ENCODE results near the gene ADO. TPM values are rescaled to one million over a fixed set of nuclear protein-coding genes. Genes with fewer than 3 reads are reported as not detected.

ADO gene
- total and polyA plus RNA-seq, 9 of the 15 experiments (the other 6 are each of a cell fraction or from before 2014, with no cell fraction given) = 3.0 to 20.0 (median 16.1) TPM

- WGBS (ENCODE audit: insufficient coverage, low coverage, missing lambda C conversion rate) = under 1% methylated on average over 7 of the region's 7 CpGs
- H4K20me1 ChIP-seq (replicated peaks; ENCODE audit: control insufficient read depth, insufficient read depth, low read length) = no peaks in the 10 kb centered on the region
- FAIRE-seq = no peak
- no peak for DNase-seq (ENCODE audit: extremely low read depth in 1 of 4, low spot score in 3 of 4)
- peak overlapping the region; percentile 35; the same call in 1 of the 2 replicates for H2AFZ ChIP-seq (ENCODE audit: low read depth, low read length)
- intact Hi-C loops (cut with micrococcal nuclease) = no loop called here
- H3K79me2 ChIP-seq (ENCODE audit: control insufficient read depth, insufficient read depth, low read length) = no peaks in the 10 kb centered on the region
- no peak overlapping the region for H3K9ac ChIP-seq (ENCODE audit: insufficient read depth in 1 of 2, low read depth in 2 of 2, low read length in 2 of 2)
- H3K27ac ChIP-seq (ENCODE audit: extremely low read depth, low read depth, low read length) = no peak overlapping the region
- no peak for TF ChIP-seq CXXC5 (CRISPR knock-in tag; IDR thresholded peaks at IDR 0.05)
- no peak for TF ChIP-seq RFX5 (IDR thresholded peaks at IDR 0.05; ENCODE audit: low read depth, low read length)
- no peak for TF ChIP-seq TBL1XR1 (IDR thresholded peaks at IDR 0.05; ENCODE audit: low read length in 2 of 2)
- no peak for TF ChIP-seq PML (IDR thresholded peaks at IDR 0.05; ENCODE audit: low read length)
- no peak for TF ChIP-seq SMAD4 (CRISPR knock-in tag; conservative IDR thresholded peaks at IDR 0.05)
- TF ChIP-seq MCM2 (IDR thresholded peaks at IDR 0.05; ENCODE audit: low read depth) = no peak
- TF ChIP-seq THRA (IDR thresholded peaks at IDR 0.05) = no peak
- in situ Hi-C loops (cut with MboI) = no loop called here
- no peaks in the 10 kb centered on the region for H3K36me3 ChIP-seq (ENCODE audit: control insufficient read depth, insufficient read depth, low read length)
- no peak overlapping the region for H3K4me3 ChIP-seq
- H3K4me2 ChIP-seq (ENCODE audit: insufficient read depth, low read length) = no peak overlapping the region
- no peaks in the 10 kb centered on the region for H3K9me1 ChIP-seq (ENCODE audit: control insufficient read depth, insufficient read depth, low read length)
- POLR2A ChIA-PET = interaction anchor here (0.6 kb wide), 1 partner anchor 247 kb away, joined by 3 read pairs; no protein-coding TSS in a partner anchor
- ATAC-seq = no peak
- no peaks in the 10 kb centered on the region for H3K27me3 ChIP-seq (ENCODE audit: control insufficient read depth in 2 of 2, insufficient read depth in 2 of 2, low read length in 2 of 2)
- CTCF ChIA-PET (ENCODE audit: low intra/inter-chr PET ratio) = no interaction called here
- no TSS peak for BruUV-seq (replicated peaks)
- no peaks in the 10 kb centered on the region for H3K4me1 ChIP-seq (replicated peaks in 1 of 2; ENCODE audit: control insufficient read depth in 2 of 2, insufficient read depth in 2 of 2, low read length in 2 of 2)
- no peaks in the 10 kb centered on the region for H3K9me3 ChIP-seq (replicated peaks; ENCODE audit: control insufficient read depth, insufficient read depth, low read depth, low read length)
Measured at GRCh38 chr10:62844280-62845011, 39.9 kb downstream of the ADO start.

Measured in K562 (cell line).